ENCODE measurements around the gene SLC25A18. TPM values are rescaled to one million over a fixed set of nuclear protein-coding genes. Genes with fewer than 3 reads are reported as not detected.
"Not testable (repeated sequence)": the region's sequence is repeated elsewhere in the genome, so short reads cannot be mapped to it uniquely, and the experiment has no call there.

The SLC25A18 gene
- total and polyA plus RNA-seq, 2 donors: 0.09 to 1.8 TPM

- 97% methylated on average over 3 of the region's 3 CpGs for WGBS
- Histone ChIP-seq H3K36me3 (ENCODE audit: control insufficient read depth in 2 of 2, insufficient read depth in 2 of 2, low read length in 1 of 2) (no peaks in the 10 kb centered on the region), H3K9me3 (ENCODE audit: control insufficient read depth in 2 of 2, insufficient read depth in 1 of 2, low read length in 1 of 2) (no peaks in the 10 kb centered on the region), H3K4me1 (ENCODE audit: control insufficient read depth in 2 of 2, insufficient read depth in 2 of 2, low read length in 2 of 2) (peaks cover 5 to 14% of the 10 kb centered on the region in 2 donors), H3K27me3 (ENCODE audit: control insufficient read depth in 2 of 2, insufficient read depth in 1 of 2, low read length in 1 of 2) (no peaks in the 10 kb centered on the region), H3K4me3 (ENCODE audit: low read length in 2 of 2) (no peak overlapping the region), H3K27ac (ENCODE audit: low read depth in 1 of 2, low read length in 1 of 2) (no peak overlapping the region)
- no peak for DNase-seq (ENCODE audit: low read depth in 6 of 9, low spot score in 9 of 9)
Measured at GRCh38 chr22:17634696-17635095, 71.4 kb downstream of the SLC25A18 start.

GRCh38 chr22:17636850-17637249 is 73.6 kb downstream of the SLC25A18 start:
- peaks cover 8 to 15% of the 10 kb centered on the region in 2 donors for H3K4me1 ChIP-seq (ENCODE audit: control insufficient read depth in 2 of 2, insufficient read depth in 2 of 2, low read length in 2 of 2)
- not testable (repeated sequence) for H3K4me3 ChIP-seq (ENCODE audit: low read length in 2 of 2); H3K9me3 ChIP-seq (ENCODE audit: control insufficient read depth in 2 of 2, insufficient read depth in 1 of 2, low read length in 1 of 2); H3K36me3 ChIP-seq (ENCODE audit: control insufficient read depth in 2 of 2, insufficient read depth in 2 of 2, low read length in 1 of 2); H3K27ac ChIP-seq (ENCODE audit: low read depth in 1 of 2, low read length in 1 of 2); H3K27me3 ChIP-seq (ENCODE audit: control insufficient read depth in 2 of 2, insufficient read depth in 1 of 2, low read length in 1 of 2); DNase-seq (ENCODE audit: low read depth in 6 of 9, low spot score in 9 of 9)
- WGBS: 90% methylated on average over 10 of the region's 10 CpGs

GRCh38 chr22:17637490-17638181 is 74.3 kb downstream of the SLC25A18 start:
- no peaks in the 10 kb centered on the region for H3K27me3 ChIP-seq (ENCODE audit: control insufficient read depth in 2 of 2, insufficient read depth in 1 of 2, low read length in 1 of 2)
- no peaks in the 10 kb centered on the region for H3K9me3 ChIP-seq (ENCODE audit: control insufficient read depth in 2 of 2, insufficient read depth in 1 of 2, low read length in 1 of 2)
- 64% methylated on average over 10 of the region's 10 CpGs for WGBS
- peak overlapping the region; percentile 98 to 99 for H3K27ac ChIP-seq (ENCODE audit: low read depth in 1 of 2, low read length in 1 of 2)
- peaks cover 8 to 15% of the 10 kb centered on the region in 2 donors for H3K4me1 ChIP-seq (ENCODE audit: control insufficient read depth in 2 of 2, insufficient read depth in 2 of 2, low read length in 2 of 2)
- no peaks in the 10 kb centered on the region for H3K36me3 ChIP-seq (ENCODE audit: control insufficient read depth in 2 of 2, insufficient read depth in 2 of 2, low read length in 1 of 2)
- peak overlapping the region; percentile 63 to 78 for H3K4me3 ChIP-seq (ENCODE audit: low read length in 2 of 2)
- peak in 3 of 9 donors; percentile 7 to 34 (median 8) for DNase-seq (ENCODE audit: low read depth in 6 of 9, low spot score in 9 of 9)

GRCh38 chr22:17638182-17638431 is 74.8 kb downstream of the SLC25A18 start:
- H3K4me3 ChIP-seq (ENCODE audit: low read length in 2 of 2): peak overlapping the region; percentile 63 to 78
- 2% methylated on average over 10 of the region's 10 CpGs for WGBS
- H3K4me1 ChIP-seq (ENCODE audit: control insufficient read depth in 2 of 2, insufficient read depth in 2 of 2, low read length in 2 of 2): peaks cover 8 to 15% of the 10 kb centered on the region in 2 donors
- H3K27ac ChIP-seq (ENCODE audit: low read depth in 1 of 2, low read length in 1 of 2): peak overlapping the region; percentile 98 to 99
- no peaks in the 10 kb centered on the region for H3K27me3 ChIP-seq (ENCODE audit: control insufficient read depth in 2 of 2, insufficient read depth in 1 of 2, low read length in 1 of 2)
- H3K9me3 ChIP-seq (ENCODE audit: control insufficient read depth in 2 of 2, insufficient read depth in 1 of 2, low read length in 1 of 2): no peaks in the 10 kb centered on the region
- DNase-seq (ENCODE audit: low read depth in 6 of 9, low spot score in 9 of 9): no peak
- no peaks in the 10 kb centered on the region for H3K36me3 ChIP-seq (ENCODE audit: control insufficient read depth in 2 of 2, insufficient read depth in 2 of 2, low read length in 1 of 2)

- WGBS: under 1% methylated on average over 70 of the region's 70 CpGs
- H3K4me1 ChIP-seq (ENCODE audit: control insufficient read depth in 2 of 2, insufficient read depth in 2 of 2, low read length in 2 of 2): peaks cover 8 to 15% of the 10 kb centered on the region in 2 donors
- no peaks in the 10 kb centered on the region for H3K9me3 ChIP-seq (ENCODE audit: control insufficient read depth in 2 of 2, insufficient read depth in 1 of 2, low read length in 1 of 2)
- no peaks in the 10 kb centered on the region for H3K36me3 ChIP-seq (ENCODE audit: control insufficient read depth in 2 of 2, insufficient read depth in 2 of 2, low read length in 1 of 2)
- H3K4me3 ChIP-seq (ENCODE audit: low read length in 2 of 2): peak within 1 kb of the TSS; percentile 63 to 78
- no peaks in the 10 kb centered on the region for H3K27me3 ChIP-seq (ENCODE audit: control insufficient read depth in 2 of 2, insufficient read depth in 1 of 2, low read length in 1 of 2)
- peak; percentile 75 to 94 (median 86) for DNase-seq (ENCODE audit: low read depth in 6 of 9, low spot score in 9 of 9)
- H3K27ac ChIP-seq (ENCODE audit: low read depth in 1 of 2, low read length in 1 of 2): peak within 1 kb of the TSS; percentile 98 to 99
Measured at GRCh38 chr22:17638432-17639246, 75.3 kb downstream of the SLC25A18 start, which contains the start of gene BCL2L13. BCL2L13 (plus strand) TSS chr22:17638757; CDS start chr22:17655712, 16,955 bp downstream.

GRCh38 chr22:17639247-17639741 is 76.0 kb downstream of the SLC25A18 start:
- H3K9me3 ChIP-seq (ENCODE audit: control insufficient read depth in 2 of 2, insufficient read depth in 1 of 2, low read length in 1 of 2): no peaks in the 10 kb centered on the region
- no peaks in the 10 kb centered on the region for H3K36me3 ChIP-seq (ENCODE audit: control insufficient read depth in 2 of 2, insufficient read depth in 2 of 2, low read length in 1 of 2)
- 10% methylated on average over 8 of the region's 8 CpGs for WGBS
- peak overlapping the region; percentile 98 to 99 for H3K27ac ChIP-seq (ENCODE audit: low read depth in 1 of 2, low read length in 1 of 2)
- H3K4me3 ChIP-seq (ENCODE audit: low read length in 2 of 2): peak overlapping the region; percentile 63 to 78
- H3K4me1 ChIP-seq (ENCODE audit: control insufficient read depth in 2 of 2, insufficient read depth in 2 of 2, low read length in 2 of 2): peaks cover 8 to 15% of the 10 kb centered on the region in 2 donors
- peak in 7 of 9 donors; percentile 5 to 60 (median 22) for DNase-seq (ENCODE audit: low read depth in 6 of 9, low spot score in 9 of 9)
- no peaks in the 10 kb centered on the region for H3K27me3 ChIP-seq (ENCODE audit: control insufficient read depth in 2 of 2, insufficient read depth in 1 of 2, low read length in 1 of 2)

Other genes with a start within 250 kb of the SLC25A18 start
- 0.42 TPM for gene CECR2, start 194.0 kb upstream of the SLC25A18 start, total RNA-seq
- gene CECR2, start 194.0 kb upstream of the SLC25A18 start, polyA plus RNA-seq: 0.27 TPM
- gene ATP6V1E1, start 65.3 kb downstream of the SLC25A18 start, total RNA-seq: 121 TPM
- 138 TPM for gene ATP6V1E1, start 65.3 kb downstream of the SLC25A18 start, polyA plus RNA-seq
- gene BCL2L13, start 75.3 kb downstream of the SLC25A18 start, total RNA-seq: 27.3 TPM
- 27.6 TPM for gene BCL2L13, start 75.3 kb downstream of the SLC25A18 start, polyA plus RNA-seq
- 46.7 TPM for gene BID, start 211.0 kb downstream of the SLC25A18 start, total RNA-seq
- gene BID, start 211.0 kb downstream of the SLC25A18 start, polyA plus RNA-seq: 32.5 TPM